K562 (cell line): ENCODE results near the gene ASNS.
"Not testable (repeated sequence)": the region's sequence is repeated elsewhere in the genome, so short reads cannot be mapped to it uniquely, and the experiment has no call there.

Experiments used
- CBFB ChIP-seq: sonication (generic); formaldehyde crosslinking; IDR thresholded peaks from 2 replicates; pipeline ENCODE4 v1.4.0; 2020; ENCODE audit warnings: mild to moderate bottlenecking, missing genetic modification reagents
- FOXK1 ChIP-seq: sonication (generic); formaldehyde crosslinking; IDR thresholded peaks from 2 replicates; pipeline ENCODE4 v1.8.0; 2022; ENCODE audit warnings: missing genetic modification reagents, mild to moderate bottlenecking, borderline replicate concordance
- JUND ChIP-seq, 2 experiments: IDR thresholded peaks; 2 replicates in 1 of 2; 3 replicates in 1 of 2; pipeline ENCODE4 v1.6.1; 2011; ENCODE audit warnings: borderline replicate concordance in 2 of 2, low read depth in 2 of 2, low read length in 2 of 2, improper control_type of control experiment in 1 of 2, missing biosample characterization in 1 of 2, missing genetic modification characterization in 1 of 2, missing genetic modification reagents in 1 of 2
- NR2C1 ChIP-seq, 2 experiments: fragments of 450-650 bp; IDR thresholded peaks; 2 replicates each; pipeline ENCODE4 v1.6.1; 2017; ENCODE audit warnings: mild to moderate bottlenecking in 2 of 2, antibody characterized with exemption in 1 of 2, inconsistent platforms in 1 of 2, missing compliant biosample characterization in 1 of 2, missing genetic modification characterization in 1 of 2
- POLR2AphosphoS5 ChIP-seq: IDR thresholded peaks from 2 replicates; pipeline ENCODE4 v1.6.1; 2011; ENCODE audit warnings: mild to moderate bottlenecking, low read depth, low read length, moderate library complexity; ENCODE audit not compliant: control insufficient read depth, insufficient read depth
- SAFB2 ChIP-seq: fragments of 200-400 bp; formaldehyde crosslinking; IDR thresholded peaks from 2 replicates; pipeline ENCODE4 v1.6.1; 2018; ENCODE audit warnings: borderline replicate concordance, low read length, low read depth, moderate library complexity; ENCODE audit not compliant: severe bottlenecking
- ZNF780A ChIP-seq: fragments of 250-450 bp; sonication (Bioruptor Pico); IDR thresholded peaks from 2 replicates; pipeline ENCODE4 v1.5.0; 2021; ENCODE audit warnings: mild to moderate bottlenecking
- TF ChIP-seq, protein P1 (sequence below), 3 experiments: IDR thresholded peaks in 2 of 3; conservative IDR thresholded peaks in 1 of 3; 2 replicates each; pipeline ENCODE4 v1.5.1; 2011 to 2012; ENCODE audit warnings: low read length in 3 of 3, mild to moderate bottlenecking in 3 of 3, control low read depth in 2 of 3, improper control_type of control experiment in 1 of 3, inconsistent platforms in 1 of 3, low read depth in 1 of 3, mixed read lengths in 1 of 3, moderate library complexity in 1 of 3; ENCODE audit not compliant: insufficient read depth in 2 of 3
- TF ChIP-seq, protein P2 (sequence below): fragments of 250-450 bp; sonication (Bioruptor Pico); IDR thresholded peaks from 2 replicates; pipeline ENCODE4 v1.4.0; 2020; ENCODE audit warnings: mild to moderate bottlenecking, moderate library complexity

GRCh38 chr7:97921254-97921653 is 49.0 kb upstream of the ASNS start:
- TF ChIP-seq FOXK1 (CRISPR knock-in tag); SAFB2; POLR2AphosphoS5; JUND (IDR thresholded peaks at IDR 0.05; ENCODE audit: borderline replicate concordance, low read depth, low read length); JUND (tag; IDR thresholded peaks at IDR 0.05; ENCODE audit: borderline replicate concordance, low read depth, low read length); NR2C1 (IDR thresholded peaks at IDR 0.05); NR2C1 (tag; IDR thresholded peaks at IDR 0.05); CBFB (CRISPR knock-in tag); ZNF780A (CRISPR knock-in tag): not testable (repeated sequence)
- TF ChIP-seq, protein P1, sequence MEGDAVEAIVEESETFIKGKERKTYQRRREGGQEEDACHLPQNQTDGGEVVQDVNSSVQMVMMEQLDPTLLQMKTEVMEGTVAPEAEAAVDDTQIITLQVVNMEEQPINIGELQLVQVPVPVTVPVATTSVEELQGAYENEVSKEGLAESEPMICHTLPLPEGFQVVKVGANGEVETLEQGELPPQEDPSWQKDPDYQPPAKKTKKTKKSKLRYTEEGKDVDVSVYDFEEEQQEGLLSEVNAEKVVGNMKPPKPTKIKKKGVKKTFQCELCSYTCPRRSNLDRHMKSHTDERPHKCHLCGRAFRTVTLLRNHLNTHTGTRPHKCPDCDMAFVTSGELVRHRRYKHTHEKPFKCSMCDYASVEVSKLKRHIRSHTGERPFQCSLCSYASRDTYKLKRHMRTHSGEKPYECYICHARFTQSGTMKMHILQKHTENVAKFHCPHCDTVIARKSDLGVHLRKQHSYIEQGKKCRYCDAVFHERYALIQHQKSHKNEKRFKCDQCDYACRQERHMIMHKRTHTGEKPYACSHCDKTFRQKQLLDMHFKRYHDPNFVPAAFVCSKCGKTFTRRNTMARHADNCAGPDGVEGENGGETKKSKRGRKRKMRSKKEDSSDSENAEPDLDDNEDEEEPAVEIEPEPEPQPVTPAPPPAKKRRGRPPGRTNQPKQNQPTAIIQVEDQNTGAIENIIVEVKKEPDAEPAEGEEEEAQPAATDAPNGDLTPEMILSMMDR (IDR thresholded peaks at IDR 0.05 in 2 of 3, conservative IDR thresholded peaks at IDR 0.05 in 1 of 3; ENCODE audit: insufficient read depth in 2 of 3, low read depth in 1 of 3, low read length in 3 of 3) = not testable (repeated sequence)
- TF ChIP-seq, protein P2, sequence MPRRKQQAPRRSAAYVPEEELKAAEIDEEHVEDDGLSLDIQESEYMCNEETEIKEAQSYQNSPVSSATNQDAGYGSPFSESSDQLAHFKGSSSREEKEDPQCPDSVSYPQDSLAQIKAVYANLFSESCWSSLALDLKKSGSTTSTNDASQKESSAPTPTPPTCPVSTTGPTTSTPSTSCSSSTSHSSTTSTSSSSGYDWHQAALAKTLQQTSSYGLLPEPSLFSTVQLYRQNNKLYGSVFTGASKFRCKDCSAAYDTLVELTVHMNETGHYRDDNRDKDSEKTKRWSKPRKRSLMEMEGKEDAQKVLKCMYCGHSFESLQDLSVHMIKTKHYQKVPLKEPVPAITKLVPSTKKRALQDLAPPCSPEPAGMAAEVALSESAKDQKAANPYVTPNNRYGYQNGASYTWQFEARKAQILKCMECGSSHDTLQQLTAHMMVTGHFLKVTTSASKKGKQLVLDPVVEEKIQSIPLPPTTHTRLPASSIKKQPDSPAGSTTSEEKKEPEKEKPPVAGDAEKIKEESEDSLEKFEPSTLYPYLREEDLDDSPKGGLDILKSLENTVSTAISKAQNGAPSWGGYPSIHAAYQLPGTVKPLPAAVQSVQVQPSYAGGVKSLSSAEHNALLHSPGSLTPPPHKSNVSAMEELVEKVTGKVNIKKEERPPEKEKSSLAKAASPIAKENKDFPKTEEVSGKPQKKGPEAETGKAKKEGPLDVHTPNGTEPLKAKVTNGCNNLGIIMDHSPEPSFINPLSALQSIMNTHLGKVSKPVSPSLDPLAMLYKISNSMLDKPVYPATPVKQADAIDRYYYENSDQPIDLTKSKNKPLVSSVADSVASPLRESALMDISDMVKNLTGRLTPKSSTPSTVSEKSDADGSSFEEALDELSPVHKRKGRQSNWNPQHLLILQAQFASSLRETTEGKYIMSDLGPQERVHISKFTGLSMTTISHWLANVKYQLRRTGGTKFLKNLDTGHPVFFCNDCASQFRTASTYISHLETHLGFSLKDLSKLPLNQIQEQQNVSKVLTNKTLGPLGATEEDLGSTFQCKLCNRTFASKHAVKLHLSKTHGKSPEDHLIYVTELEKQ (CRISPR knock-in tag) = not testable (repeated sequence)
